Measurements from ENCODE around the gene VPS35L. TPM values are rescaled to one million over a fixed set of nuclear protein-coding genes. Genes with fewer than 3 reads are reported as not detected.
"Not testable (repeated sequence)": the region's sequence is repeated elsewhere in the genome, so short reads cannot be mapped to it uniquely, and the experiment has no call there.

The VPS35L gene
- total RNA-seq, 2 donors from 2014 or later, result 58.8 to 74.0 TPM

DNA sequence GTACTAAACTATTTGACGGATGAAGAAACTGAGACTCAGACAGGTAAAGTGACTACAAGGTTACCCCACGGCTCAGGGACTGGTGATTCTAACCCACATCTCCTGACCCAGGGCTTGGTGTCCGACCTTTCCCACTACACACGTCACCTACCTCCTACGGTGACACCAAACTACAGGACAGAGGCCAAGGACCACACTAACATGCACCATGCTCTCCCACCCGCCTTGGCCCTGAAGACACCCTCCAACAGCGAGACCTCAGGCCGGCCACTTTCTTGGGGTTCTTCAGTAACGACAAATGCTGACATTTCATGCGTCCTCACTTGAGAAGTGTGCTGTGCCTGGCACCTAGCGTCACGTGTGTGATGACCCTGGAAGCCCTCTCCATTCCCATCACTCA is 156.1 kb downstream of the VPS35L start:
- Histone ChIP-seq H3K27me3 (replicated peaks; ENCODE audit: insufficient read depth) (no peaks in the 10 kb centered on the region), H3K27ac (no peak overlapping the region), H3K4me3 (no peak overlapping the region), H3K36me3 (peaks cover 3 to 5% of the 10 kb centered on the region in 2 donors), H3K4me1 (replicated peaks) (no peaks in the 10 kb centered on the region), H3K9me3 (no peaks in the 10 kb centered on the region)
- 94% methylated on average over 12 of the region's 12 CpGs for WGBS
- intact Hi-C loops (cut with DNase I), result loop anchor here (10.0 kb wide), 1 partner anchor 107 kb away; no protein-coding TSS in a partner anchor
- TF ChIP-seq POLR2AphosphoS5 (IDR thresholded peaks at IDR 0.05) (no peak), POLR2A (IDR thresholded peaks at IDR 0.05) (no peak), CTCF (IDR thresholded peaks at IDR 0.05) (no peak)
- DNase-seq (ENCODE audit: low spot score), result no peak

DNA sequence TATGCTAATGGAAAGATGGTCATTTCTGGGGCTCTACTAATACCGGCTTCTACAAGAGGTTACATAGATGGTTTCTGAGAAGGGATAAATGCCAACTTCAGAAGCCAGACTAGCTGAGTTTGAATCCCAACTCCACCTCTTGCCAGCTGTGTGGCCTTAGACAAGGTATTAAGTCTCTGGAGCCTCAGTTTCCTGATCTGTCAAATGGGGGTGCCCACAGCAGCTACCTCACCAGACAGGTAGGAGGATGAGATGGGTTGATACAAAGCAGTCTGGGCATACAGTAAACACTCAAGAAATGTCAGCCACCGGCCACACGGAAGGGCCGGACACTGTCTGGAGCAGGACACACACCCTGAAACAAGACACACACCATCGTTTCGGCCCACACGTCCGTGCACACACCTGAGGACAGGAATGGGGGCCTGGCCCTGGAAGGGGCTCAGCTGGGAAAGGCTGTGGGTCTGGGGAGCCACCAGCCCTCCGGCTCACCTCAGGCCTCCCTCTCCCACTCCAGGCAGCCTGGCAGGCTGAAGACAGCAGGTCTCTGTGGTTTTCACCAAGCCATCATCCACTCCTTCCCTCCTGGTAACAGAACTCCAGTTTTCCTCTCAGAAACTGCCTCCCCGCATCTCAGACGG is 157.0 kb downstream of the VPS35L start:
- Histone ChIP-seq H3K36me3 (peaks cover 3 to 5% of the 10 kb centered on the region in 2 donors), H3K4me3 (no peak overlapping the region), H3K27me3 (replicated peaks; ENCODE audit: insufficient read depth) (no peaks in the 10 kb centered on the region), H3K4me1 (replicated peaks) (no peaks in the 10 kb centered on the region), H3K27ac (no peak overlapping the region), H3K9me3 (no peaks in the 10 kb centered on the region)
- TF ChIP-seq POLR2AphosphoS5 (IDR thresholded peaks at IDR 0.05) (no peak), CTCF (IDR thresholded peaks at IDR 0.05) (no peak), POLR2A (IDR thresholded peaks at IDR 0.05) (no peak)
- DNase-seq (ENCODE audit: low spot score), result no peak
- 91% methylated on average over 11 of the region's 11 CpGs for WGBS
- intact Hi-C loops (cut with DNase I), result loop anchor here (10.0 kb wide), 1 partner anchor 108 kb away; no protein-coding TSS in a partner anchor

DNA sequence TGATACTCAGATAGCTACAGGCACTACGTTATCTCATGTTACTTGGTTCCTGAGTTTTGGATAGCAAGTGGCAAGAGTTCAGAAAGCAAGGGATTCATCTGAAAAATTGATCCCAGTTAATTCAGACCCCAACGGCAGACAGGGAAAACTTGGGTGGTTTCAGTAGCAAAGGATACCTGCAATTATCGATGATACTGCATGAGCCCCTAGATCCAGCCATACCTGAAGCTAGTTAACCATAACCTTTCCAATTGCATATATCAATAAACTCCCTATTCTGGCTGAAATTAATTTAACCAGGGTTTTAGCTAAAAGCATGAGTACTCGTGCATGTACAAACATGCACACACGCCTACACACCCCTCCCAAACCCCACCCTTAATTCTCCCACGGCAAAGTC is 158.2 kb downstream of the VPS35L start:
- 85% methylated on average over 6 of the region's 6 CpGs for WGBS
- H3K36me3 ChIP-seq, result peaks cover 3 to 5% of the 10 kb centered on the region in 2 donors
- DNase-seq (ENCODE audit: low spot score), result no peak
- H3K27me3 ChIP-seq (replicated peaks; ENCODE audit: insufficient read depth), result no peaks in the 10 kb centered on the region
- no peak overlapping the region for H3K4me3 ChIP-seq
- H3K4me1 ChIP-seq (replicated peaks), result no peaks in the 10 kb centered on the region
- no peaks in the 10 kb centered on the region for H3K9me3 ChIP-seq
- TF ChIP-seq POLR2AphosphoS5 (IDR thresholded peaks at IDR 0.05), result no peak
- TF ChIP-seq POLR2A (IDR thresholded peaks at IDR 0.05), result no peak
- TF ChIP-seq CTCF (IDR thresholded peaks at IDR 0.05), result no peak
- intact Hi-C loops (cut with DNase I), result loop anchor here (10.0 kb wide), 1 partner anchor 109 kb away; no protein-coding TSS in a partner anchor
- H3K27ac ChIP-seq, result no peak overlapping the region

DNA sequence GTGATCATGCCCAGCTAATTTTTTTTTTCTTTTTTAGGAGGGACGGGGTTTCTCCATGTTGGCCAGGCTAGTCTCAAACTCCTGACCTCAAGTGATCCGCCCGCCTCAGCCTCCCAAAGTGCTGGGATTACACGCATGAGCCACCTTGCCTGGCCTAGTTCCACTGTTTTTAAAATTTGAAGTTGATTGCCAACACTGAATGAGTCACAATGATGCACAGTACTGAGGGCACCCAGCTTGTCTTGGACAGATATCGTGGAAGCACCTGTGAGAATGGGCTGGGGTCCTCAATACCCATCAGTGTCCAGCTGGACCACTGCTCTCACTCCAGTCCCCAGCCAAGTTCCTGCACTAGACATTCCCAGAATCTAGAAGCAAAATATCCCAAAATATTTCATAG is 160.1 kb downstream of the VPS35L start:
- peaks cover 3 to 5% of the 10 kb centered on the region in 2 donors for H3K36me3 ChIP-seq
- H3K27me3 ChIP-seq (replicated peaks; ENCODE audit: insufficient read depth), result no peaks in the 10 kb centered on the region
- no peaks in the 10 kb centered on the region for H3K9me3 ChIP-seq
- H3K4me3 ChIP-seq, result no peak overlapping the region
- intact Hi-C loops (cut with DNase I), result loop anchor here (5.0 to 10.0 kb wide), 2 partner anchors 111 to 167 kb away; partner anchors contain the start of gene GPRC5B
- no peak for DNase-seq (ENCODE audit: low spot score)
- 78% methylated on average over 5 of the region's 5 CpGs for whole genome bisulfite sequencing
- H3K4me1 ChIP-seq (replicated peaks), result no peaks in the 10 kb centered on the region
- no peak overlapping the region for H3K27ac ChIP-seq
- TF ChIP-seq POLR2AphosphoS5 (IDR thresholded peaks at IDR 0.05) (no peak), POLR2A (IDR thresholded peaks at IDR 0.05) (no peak), CTCF (IDR thresholded peaks at IDR 0.05) (no peak)

GRCh38 chr16:19716183-19716582 is 160.7 kb downstream of the VPS35L start:
- no peaks in the 10 kb centered on the region for H3K9me3 ChIP-seq
- H3K27me3 ChIP-seq (replicated peaks; ENCODE audit: insufficient read depth), result no peaks in the 10 kb centered on the region
- intact Hi-C loops (cut with DNase I), result loop anchor here (5.0 to 10.0 kb wide), 2 partner anchors 111 to 166 kb away; partner anchors contain the start of gene GPRC5B
- H3K36me3 ChIP-seq, result peaks cover 3 to 5% of the 10 kb centered on the region in 2 donors
- no peak overlapping the region for H3K4me3 ChIP-seq
- no peak overlapping the region for H3K27ac ChIP-seq
- no peaks in the 10 kb centered on the region for H3K4me1 ChIP-seq (replicated peaks)
- WGBS, result 33% methylated on average over 1 of the region's 1 CpG
- TF ChIP-seq POLR2AphosphoS5 (IDR thresholded peaks at IDR 0.05), result no peak
- TF ChIP-seq CTCF (IDR thresholded peaks at IDR 0.05), result no peak
- TF ChIP-seq POLR2A (IDR thresholded peaks at IDR 0.05), result no peak
- no peak for DNase-seq (ENCODE audit: low spot score)

- not testable (repeated sequence) for H3K27ac ChIP-seq; H3K9me3 ChIP-seq; H3K27me3 ChIP-seq (replicated peaks; ENCODE audit: insufficient read depth); DNase-seq (ENCODE audit: low spot score); H3K4me1 ChIP-seq (replicated peaks); H3K36me3 ChIP-seq
- peak overlapping the region; percentile 95 to 98 for H3K4me3 ChIP-seq
- intact Hi-C loops (cut with DNase I), result loop anchor here (5.0 to 10.0 kb wide), 2 partner anchors 112 to 166 kb away; partner anchors contain the start of gene GPRC5B
- WGBS, result 27% methylated on average over 11 of the region's 11 CpGs
Observed at GRCh38 chr16:19716728-19717127, 161.2 kb downstream of the VPS35L start.

Measured in prostate gland (tissue), 2 donors.